Natural killer cell (primary cell): ENCODE measurements around the gene NAA40. TPM values are rescaled to one million over a fixed set of nuclear protein-coding genes. Genes with fewer than 3 reads are reported as not detected.

Experiments
- ATAC-seq, 3 donors: fragments of 150-1000 bp in 2 of 3; fragments of 200-7000 bp in 1 of 3; cut with Tn5 transposase; 1 replicate in 1 of 3; 2 replicates in 2 of 3; pipeline ENCODE4 v1.10.0; 2021; ENCODE audit warnings: mild to moderate bottlenecking in 2 of 3, moderate library complexity in 2 of 3
- DNase-seq, 2 donors: peaks; one replicate each; pipeline versions ENCODE4 v3.0.0 to v3.0.0-alpha.2; 2013 to 2021; ENCODE audit warnings: mixed read lengths in 1 of 2
- H3K27ac ChIP-seq: one replicate; pipeline ENCODE4 v1.5.1; 2013; ENCODE audit warnings: mild to moderate bottlenecking, low read length
- H3K27me3 ChIP-seq: one replicate; pipeline ENCODE4 v1.6.1; 2013; ENCODE audit warnings: low read length; ENCODE audit not compliant: control insufficient read depth, insufficient read depth
- H3K36me3 ChIP-seq: one replicate; pipeline ENCODE4 v1.6.1; 2013; ENCODE audit warnings: low read length; ENCODE audit not compliant: control insufficient read depth, insufficient read depth
- H3K4me1 ChIP-seq: one replicate; pipeline ENCODE4 v1.6.1; 2013; ENCODE audit warnings: low read length; ENCODE audit not compliant: control insufficient read depth, insufficient read depth
- H3K4me3 ChIP-seq: one replicate; pipeline ENCODE4 v1.5.1; 2013; ENCODE audit warnings: low read length
- H3K9me3 ChIP-seq: one replicate; pipeline ENCODE4 v1.6.1; 2013; ENCODE audit warnings: low read length; ENCODE audit not compliant: control insufficient read depth, insufficient read depth
- H3K27ac Mint-ChIP-seq, 2 donors: one replicate each; pipeline ENCODE4 v1.8.0; 2022; ENCODE audit warnings: mild to moderate bottlenecking in 2 of 2, mixed read lengths in 2 of 2, moderate library complexity in 1 of 2
- H3K27me3 Mint-ChIP-seq, 2 donors: one replicate each; pipeline ENCODE4 v1.8.0; 2022; ENCODE audit warnings: low read depth in 2 of 2, mixed read lengths in 2 of 2
- H3K36me3 Mint-ChIP-seq: one replicate; pipeline ENCODE4 v1.8.0; 2022; ENCODE audit warnings: mixed read lengths
- H3K4me1 Mint-ChIP-seq, 2 donors: one replicate each; pipeline ENCODE4 v1.8.0; 2022; ENCODE audit warnings: mixed read lengths in 2 of 2
- H3K4me3 Mint-ChIP-seq: one replicate; pipeline ENCODE4 v1.8.0; 2022; ENCODE audit warnings: mild to moderate bottlenecking, moderate library complexity, mixed read lengths
- H3K9me3 Mint-ChIP-seq, 2 donors: one replicate each; pipeline ENCODE4 v1.8.0; 2022; ENCODE audit warnings: mixed read lengths in 2 of 2
- WGBS: methylation state at CpG from one replicate; pipeline ENCODE4 v1.1.7; 2013; ENCODE audit warnings: missing lambda C conversion rate; ENCODE audit not compliant: insufficient coverage; 5-methylcytosine and 5-hydroxymethylcytosine counted together
- intact Hi-C: fragments of 100-400 bp; cut with micrococcal nuclease; formaldehyde crosslinking; loops from one replicate; pipeline ENCODE4 v1.14.2; 2022
- total RNA-seq, 4 donors: library from RNA; stranded (reverse); fragments of 120-200 nt in 1 of 4; gene quantifications; one replicate each; pipeline versions ENCODE4 v1.2.3 to v1.2.4, GENCODE V29; 2013 to 2022
- TF ChIP-seq, protein P1 (sequence below): fragments of 200-600 bp; IDR thresholded peaks from one replicate; pipeline ENCODE4 v1.8.0; 2022; ENCODE audit warnings: antibody characterized with exemption

NAA40 gene
- total RNA-seq, 3 donors from 2014 or later (not counting 1 experiment from before 2014, with no cell fraction given): 44.8 to 72.1 (median 57.4) TPM

DNA sequence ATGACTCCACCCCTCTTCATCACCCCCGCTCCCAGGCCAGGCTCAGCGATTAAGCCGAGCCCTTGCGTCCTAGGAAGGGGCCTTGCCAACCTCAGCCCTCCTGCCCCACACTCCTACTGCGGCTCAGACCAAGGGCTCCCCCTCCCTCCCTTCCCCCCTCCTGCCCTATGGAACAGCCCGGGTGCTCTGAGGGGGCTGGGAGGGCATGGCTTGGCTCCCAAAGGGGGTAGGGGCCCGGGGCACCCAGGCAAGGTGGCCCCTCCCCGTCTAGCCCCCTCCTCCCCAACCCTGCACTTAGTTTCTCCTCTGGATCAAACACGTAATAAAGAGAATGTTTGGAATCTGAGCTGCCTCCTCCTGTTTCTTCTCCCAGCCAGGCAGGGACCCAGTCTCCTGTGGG lies 28.1 kb upstream of the NAA40 start:
- Mint-ChIP-seq H3K36me3 (no peaks in the 10 kb centered on the region), H3K4me3 (no peak overlapping the region), H3K4me1 (peaks cover 0 to 16% of the 10 kb centered on the region in 2 donors), H3K27me3 (peaks cover 0 to 3% of the 10 kb centered on the region in 2 donors), H3K27ac (no peak overlapping the region), H3K9me3 (no peaks in the 10 kb centered on the region)
- H3K9me3 ChIP-seq: no peaks in the 10 kb centered on the region
- intact Hi-C loops: no loop called here
- no peak for ATAC-seq
- peaks cover 36% of the 10 kb centered on the region for H3K36me3 ChIP-seq
- peaks cover 2% of the 10 kb centered on the region for H3K4me1 ChIP-seq
- WGBS: 92% methylated on average over 9 of the region's 9 CpGs
- no peak for DNase-seq
- H3K27ac ChIP-seq: no peak overlapping the region
- H3K27me3 ChIP-seq: peaks cover 3% of the 10 kb centered on the region
- H3K4me3 ChIP-seq: no peak overlapping the region
- TF ChIP-seq, protein P1, sequence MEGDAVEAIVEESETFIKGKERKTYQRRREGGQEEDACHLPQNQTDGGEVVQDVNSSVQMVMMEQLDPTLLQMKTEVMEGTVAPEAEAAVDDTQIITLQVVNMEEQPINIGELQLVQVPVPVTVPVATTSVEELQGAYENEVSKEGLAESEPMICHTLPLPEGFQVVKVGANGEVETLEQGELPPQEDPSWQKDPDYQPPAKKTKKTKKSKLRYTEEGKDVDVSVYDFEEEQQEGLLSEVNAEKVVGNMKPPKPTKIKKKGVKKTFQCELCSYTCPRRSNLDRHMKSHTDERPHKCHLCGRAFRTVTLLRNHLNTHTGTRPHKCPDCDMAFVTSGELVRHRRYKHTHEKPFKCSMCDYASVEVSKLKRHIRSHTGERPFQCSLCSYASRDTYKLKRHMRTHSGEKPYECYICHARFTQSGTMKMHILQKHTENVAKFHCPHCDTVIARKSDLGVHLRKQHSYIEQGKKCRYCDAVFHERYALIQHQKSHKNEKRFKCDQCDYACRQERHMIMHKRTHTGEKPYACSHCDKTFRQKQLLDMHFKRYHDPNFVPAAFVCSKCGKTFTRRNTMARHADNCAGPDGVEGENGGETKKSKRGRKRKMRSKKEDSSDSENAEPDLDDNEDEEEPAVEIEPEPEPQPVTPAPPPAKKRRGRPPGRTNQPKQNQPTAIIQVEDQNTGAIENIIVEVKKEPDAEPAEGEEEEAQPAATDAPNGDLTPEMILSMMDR: no peak

DNA sequence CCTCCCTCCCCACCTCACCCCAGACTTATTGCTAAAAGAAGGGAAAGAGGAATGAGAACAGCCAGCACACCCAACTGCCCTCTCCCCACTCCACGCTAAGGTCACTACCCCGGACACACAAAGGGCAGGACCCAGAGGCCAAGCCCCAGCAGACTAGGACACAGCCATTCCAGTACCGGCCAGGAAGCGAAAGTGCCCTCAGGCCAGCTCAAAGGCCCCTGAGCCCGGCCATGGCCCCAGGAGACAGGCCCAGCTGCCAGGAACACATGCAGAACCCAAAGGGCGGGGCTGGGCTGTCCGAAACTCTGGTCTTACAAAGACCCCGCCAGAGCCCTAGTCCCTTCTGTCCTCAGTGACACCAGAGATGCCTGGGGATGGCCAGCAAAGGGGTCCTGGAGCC lies 27.4 kb upstream of the NAA40 start:
- intact Hi-C loops: no loop called here
- 95% methylated on average over 8 of the region's 8 CpGs for WGBS
- Mint-ChIP-seq H3K9me3 (no peaks in the 10 kb centered on the region), H3K4me3 (no peak overlapping the region), H3K27ac (no peak overlapping the region), H3K36me3 (no peaks in the 10 kb centered on the region), H3K4me1 (peaks cover 0 to 16% of the 10 kb centered on the region in 2 donors), H3K27me3 (peaks cover 0 to 5% of the 10 kb centered on the region in 2 donors)
- TF ChIP-seq, protein P1: no peak
- peaks cover 29% of the 10 kb centered on the region for H3K36me3 ChIP-seq
- peaks cover 9% of the 10 kb centered on the region for H3K4me1 ChIP-seq
- ATAC-seq (no peak), DNase-seq (no peak)
- H3K27ac ChIP-seq: no peak overlapping the region
- peaks cover 7% of the 10 kb centered on the region for H3K27me3 ChIP-seq
- no peak overlapping the region for H3K4me3 ChIP-seq
- H3K9me3 ChIP-seq: no peaks in the 10 kb centered on the region

DNA sequence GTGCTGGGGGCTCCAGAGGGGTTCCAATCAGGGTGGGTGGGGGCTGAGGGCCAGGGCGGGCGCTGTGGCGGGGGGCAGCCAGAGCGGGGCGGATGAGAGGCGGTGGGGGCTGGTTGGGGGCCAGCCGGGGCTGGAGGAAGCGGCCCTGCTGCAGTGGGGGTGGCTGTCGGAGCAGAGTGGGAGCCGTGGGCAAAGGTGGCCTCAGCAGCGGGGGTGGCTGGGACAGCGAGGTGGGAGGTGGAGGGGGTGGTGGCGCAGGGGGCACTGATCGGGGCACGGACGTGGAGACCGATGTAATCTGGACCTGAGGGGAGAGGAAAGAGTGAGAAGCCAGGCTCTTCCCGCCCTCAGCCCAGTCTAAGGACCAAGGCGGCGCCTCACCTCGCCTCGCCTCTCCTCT lies 26.9 kb upstream of the NAA40 start:
- TF ChIP-seq, protein P1: no peak
- Mint-ChIP-seq H3K27ac (peak overlapping the region in 1 of 2 donors; percentile 63), H3K27me3 (peaks cover 0 to 5% of the 10 kb centered on the region in 2 donors), H3K9me3 (no peaks in the 10 kb centered on the region), H3K4me3 (no peak overlapping the region), H3K4me1 (peaks cover 0 to 15% of the 10 kb centered on the region in 2 donors), H3K36me3 (no peaks in the 10 kb centered on the region)
- Histone ChIP-seq H3K4me1 (peaks cover 12% of the 10 kb centered on the region), H3K27ac (no peak overlapping the region), H3K27me3 (peaks cover 7% of the 10 kb centered on the region), H3K4me3 (no peak overlapping the region), H3K36me3 (peaks cover 26% of the 10 kb centered on the region), H3K9me3 (no peaks in the 10 kb centered on the region)
- DNase-seq (no peak), ATAC-seq (no peak)
- 91% methylated on average over 22 of the region's 22 CpGs for WGBS
- intact Hi-C loops: no loop called here

DNA sequence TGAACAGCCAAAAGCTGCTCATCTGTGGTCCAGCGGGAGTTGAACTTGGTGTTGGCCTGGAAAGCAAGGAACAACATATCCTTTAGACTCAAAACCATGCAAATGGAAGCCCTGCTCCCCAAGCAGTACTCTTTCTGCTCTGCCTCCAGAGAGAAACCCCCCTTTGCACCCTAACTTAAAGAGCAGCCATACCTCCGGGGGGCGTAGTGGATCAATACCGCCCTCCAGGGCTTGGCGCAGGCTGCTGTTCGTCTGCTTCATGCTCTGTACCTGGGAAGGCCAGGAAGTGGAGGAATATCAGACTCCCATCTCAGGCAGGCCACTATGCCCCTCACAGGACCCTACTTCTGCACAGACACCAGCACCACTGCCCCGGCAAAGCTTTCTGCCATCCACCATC lies 26.1 kb upstream of the NAA40 start:
- Mint-ChIP-seq H3K36me3 (no peaks in the 10 kb centered on the region), H3K4me3 (no peak overlapping the region)
- TF ChIP-seq, protein P1: no peak

More for the DNA sequence above, 26.1 kb upstream of the NAA40 start:
- H3K27ac ChIP-seq: no peak overlapping the region
- H3K27me3 ChIP-seq: peaks cover 7% of the 10 kb centered on the region
- Mint-ChIP-seq H3K27ac (peak overlapping the region in 1 of 2 donors; percentile 63), H3K27me3 (peaks cover 0 to 5% of the 10 kb centered on the region in 2 donors), H3K4me1 (peaks cover 0 to 18% of the 10 kb centered on the region in 2 donors), H3K9me3 (no peaks in the 10 kb centered on the region)
- 95% methylated on average over 7 of the region's 7 CpGs for WGBS
- H3K36me3 ChIP-seq: peaks cover 19% of the 10 kb centered on the region
- no peak for DNase-seq
- no peak for ATAC-seq
- H3K4me3 ChIP-seq: no peak overlapping the region
- H3K4me1 ChIP-seq: peaks cover 18% of the 10 kb centered on the region
- H3K9me3 ChIP-seq: no peaks in the 10 kb centered on the region
- intact Hi-C loops: no loop called here
